ENCODE data around the gene DCHS2.

Gene DCHS2

GRCh38 chr4:154491341-154492271, at the start of gene DCHS2:
Gene DCHS2, minus strand, starts transcription at chr4:154491799. Its CDS starts 444 bp downstream, at chr4:154491355.
- peak; percentile 17 for DNase-seq (ENCODE audit: low read depth)

GRCh38 chr4:154534296-154534695, 42.7 kb upstream of the DCHS2 start:
- DNase-seq (ENCODE audit: low read depth): no peak

GRCh38 chr4:154529728-154530519, 38.3 kb upstream of the DCHS2 start:
- DNase-seq (ENCODE audit: low read depth): no peak

DNA sequence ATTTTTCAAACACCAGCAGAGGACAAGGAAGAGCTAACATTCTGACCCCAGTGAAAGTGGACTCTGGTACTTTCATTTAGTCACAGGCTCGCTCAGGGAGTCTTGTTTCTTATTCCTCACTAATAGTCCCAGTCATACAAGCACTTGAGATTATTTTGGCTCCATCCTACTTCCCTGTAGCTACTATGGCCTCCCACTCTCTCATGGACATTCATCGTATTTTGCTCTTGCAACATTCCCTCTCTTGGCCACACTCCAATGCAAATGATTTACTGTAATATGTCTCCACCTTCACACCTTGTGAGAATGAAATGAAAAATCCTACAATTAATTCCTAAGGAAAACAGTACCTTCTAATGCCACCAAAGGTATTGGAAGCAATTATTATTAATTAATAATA, 37.3 kb upstream of the DCHS2 start:
- DNase-seq (ENCODE audit: low read depth): no peak

GRCh38 chr4:154527308-154527707, 35.7 kb upstream of the DCHS2 start:
- DNase-seq (ENCODE audit: low read depth): no peak

- no peak for DNase-seq (ENCODE audit: low read depth)
Measured at GRCh38 chr4:154526151-154526550, 34.6 kb upstream of the DCHS2 start.

DNA sequence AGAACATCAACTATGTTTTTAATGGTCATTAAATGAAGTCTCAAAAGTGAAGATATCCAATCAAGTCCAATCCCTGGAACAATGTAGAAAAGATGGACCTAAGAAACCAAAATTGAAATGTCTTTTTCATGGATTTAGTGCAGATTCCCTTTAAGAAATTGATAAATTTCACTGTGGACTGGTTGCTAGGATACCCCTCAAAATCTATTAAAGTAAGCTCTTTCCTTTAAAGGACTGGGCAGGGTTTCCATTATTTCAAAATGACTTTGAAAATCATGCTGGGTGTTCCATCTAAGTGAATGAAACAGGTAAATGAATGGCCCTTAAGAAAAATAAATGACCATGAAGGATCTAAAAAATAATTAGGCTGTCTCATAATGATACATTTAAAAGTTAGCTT, 30.0 kb upstream of the DCHS2 start:
- no peak for DNase-seq (ENCODE audit: low read depth)

GRCh38 chr4:154519214-154519613, 27.6 kb upstream of the DCHS2 start:
- no peak for DNase-seq (ENCODE audit: low read depth)

DNA sequence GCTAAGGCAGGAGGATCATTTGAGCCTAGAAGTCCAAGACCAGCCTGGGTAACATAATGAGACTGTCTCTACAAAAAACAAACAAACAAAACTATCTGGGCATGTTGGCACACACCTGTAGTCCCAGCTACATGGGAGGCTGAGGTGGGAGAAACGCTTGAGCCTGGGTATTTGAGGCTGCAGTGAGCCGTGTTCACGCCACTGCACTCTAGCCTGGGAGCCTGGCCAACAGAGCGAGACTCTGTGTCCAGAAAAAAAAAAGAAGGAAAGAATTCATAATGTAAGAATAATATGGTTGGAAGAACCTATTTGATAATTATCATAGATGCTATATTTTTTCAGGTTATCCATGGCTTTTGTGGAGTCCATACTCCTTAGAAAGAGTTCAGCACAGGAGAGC, 26.0 kb upstream of the DCHS2 start:
- no peak for DNase-seq (ENCODE audit: low read depth)

DNA sequence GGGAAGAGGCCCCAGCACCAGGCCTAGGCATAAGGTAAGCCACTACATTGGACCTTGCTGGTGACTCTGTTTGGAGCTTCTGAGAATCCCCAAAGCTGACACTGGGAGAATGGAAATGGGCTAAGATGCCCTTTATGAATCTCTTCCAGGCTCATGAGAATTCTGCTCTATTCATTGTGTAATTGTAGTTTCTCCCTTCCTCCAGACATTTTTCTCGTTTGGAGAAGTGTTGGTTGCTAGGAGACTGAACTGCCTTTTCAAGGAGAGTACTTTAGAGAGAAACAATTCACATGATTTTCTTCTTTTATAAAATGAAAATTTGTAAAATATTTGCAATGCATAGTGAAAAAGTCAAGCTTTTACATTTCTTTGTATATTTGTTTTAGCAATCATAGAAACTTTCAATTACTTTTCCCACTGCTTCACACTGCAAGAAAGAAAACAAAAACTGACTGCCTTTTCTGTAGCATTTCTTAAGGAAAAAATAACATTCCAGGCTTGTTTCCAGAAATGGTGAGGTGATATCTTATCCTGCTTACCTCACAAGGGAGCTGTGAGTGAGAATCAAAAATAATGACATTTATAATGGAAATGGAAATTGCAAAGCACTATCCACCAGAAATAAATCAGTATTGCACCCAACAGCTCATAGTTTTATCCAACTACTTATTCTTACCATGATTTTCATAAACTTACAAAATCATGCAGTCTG, 24.9 kb upstream of the DCHS2 start:
- no peak for DNase-seq (ENCODE audit: low read depth)

DNA sequence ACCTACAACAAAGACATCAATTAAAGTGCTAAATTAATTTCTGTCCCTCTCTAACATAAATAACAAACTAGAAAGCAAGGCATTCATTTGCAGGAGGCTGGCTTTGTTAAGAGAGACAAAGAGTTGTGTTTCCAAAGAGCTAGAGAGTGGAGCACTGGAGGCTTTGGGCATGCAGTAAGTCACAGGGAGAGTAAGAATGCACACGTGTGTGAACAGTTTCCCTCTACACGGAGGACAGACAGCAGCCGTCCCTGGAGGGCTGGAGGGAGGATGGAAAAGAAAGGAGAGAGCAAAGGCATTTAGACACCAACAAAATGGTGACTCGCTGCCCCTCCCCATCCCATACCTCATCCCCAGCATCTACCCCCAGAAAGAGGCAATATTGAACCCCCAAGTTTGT, 20.4 kb upstream of the DCHS2 start:
- no peak for DNase-seq (ENCODE audit: low read depth)

GRCh38 chr4:154511548-154511947, 19.9 kb upstream of the DCHS2 start:
- no peak for DNase-seq (ENCODE audit: low read depth)

DNA sequence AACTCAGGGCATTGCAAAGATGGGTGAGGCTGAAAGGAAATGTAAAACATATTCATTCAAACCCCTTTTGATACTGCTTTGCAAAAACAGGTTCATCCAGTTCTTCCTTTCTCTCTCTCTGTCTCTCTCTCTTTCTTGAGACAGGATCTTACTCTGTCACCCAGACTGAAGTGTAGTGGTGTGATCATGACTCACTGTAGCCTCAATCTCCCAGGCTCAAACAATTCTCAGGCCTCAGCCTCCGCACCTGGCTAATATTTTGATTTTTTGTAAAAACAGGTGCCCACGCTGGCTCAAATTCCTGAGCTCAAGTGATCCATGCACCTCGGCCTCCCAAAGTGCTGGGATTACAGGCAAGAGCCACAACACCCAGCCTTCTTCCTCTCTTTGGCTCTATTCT, 15.6 kb upstream of the DCHS2 start:
- no peak for DNase-seq (ENCODE audit: low read depth)

GRCh38 chr4:154506253-154506652, 14.7 kb upstream of the DCHS2 start:
- DNase-seq (ENCODE audit: low read depth): peak; percentile 37

DNA sequence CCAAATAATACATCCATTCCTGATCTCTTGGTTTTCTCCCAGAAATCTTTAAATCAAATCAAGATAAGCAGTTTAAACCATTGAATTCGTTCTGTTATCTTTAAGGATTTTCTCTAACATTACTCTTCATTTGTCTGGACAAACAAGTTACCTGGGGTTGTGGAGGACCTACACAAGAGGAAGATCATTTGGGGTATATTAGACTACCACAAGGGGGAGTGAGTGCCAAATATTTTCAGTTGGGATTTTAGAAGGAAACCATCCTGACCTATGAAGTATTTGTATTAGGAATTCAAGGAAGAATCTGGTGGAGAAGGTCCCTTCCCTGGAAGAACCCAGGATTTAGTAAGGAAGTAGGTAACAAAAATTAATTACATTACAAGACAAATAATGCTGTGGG, 12.0 kb upstream of the DCHS2 start:
- DNase-seq (ENCODE audit: low read depth): peak; percentile 15

DNA sequence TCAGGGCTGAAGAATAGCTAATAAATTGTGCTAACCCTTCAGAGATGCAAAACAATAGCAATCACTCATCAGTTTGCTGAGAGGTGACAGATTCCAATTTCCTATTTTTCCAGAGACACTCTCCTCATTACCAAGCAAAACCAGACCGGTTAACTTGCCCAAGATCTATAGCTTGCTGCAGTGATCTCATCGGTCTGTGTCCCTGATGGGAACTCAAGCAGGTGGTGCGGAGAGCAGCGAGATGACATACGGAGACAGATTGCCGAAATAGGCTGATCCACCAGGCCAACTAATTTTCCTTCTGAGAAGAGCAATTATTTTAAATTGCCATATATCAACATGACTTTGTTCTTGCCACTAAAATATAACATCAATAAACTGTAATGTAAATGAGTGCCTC, 10.5 kb upstream of the DCHS2 start:
- no peak for DNase-seq (ENCODE audit: low read depth)

GRCh38 chr4:154497889-154498288, 6.3 kb upstream of the DCHS2 start:
- DNase-seq (ENCODE audit: low read depth): no peak

DNA sequence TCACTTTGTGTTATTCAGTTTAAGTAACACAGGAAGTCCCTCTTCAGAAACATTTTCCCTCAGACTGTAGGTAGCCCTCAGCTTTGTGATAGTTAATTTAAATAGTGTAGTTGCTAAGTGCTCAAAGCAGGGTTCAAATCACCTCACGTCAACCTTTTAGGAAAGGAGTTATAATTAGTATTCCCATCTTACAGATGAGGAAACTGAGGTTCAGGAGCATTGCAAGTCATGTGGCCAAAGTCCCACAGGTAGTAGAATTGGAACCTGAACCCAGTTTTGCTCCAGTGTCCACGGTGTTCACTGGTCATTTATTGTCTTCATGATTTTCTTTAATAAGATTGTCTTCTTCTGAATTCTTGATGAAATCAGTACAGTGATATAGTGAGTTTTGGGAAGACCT, 4.3 kb upstream of the DCHS2 start:
- DNase-seq (ENCODE audit: low read depth): no peak

GRCh38 chr4:154492288-154492687, 689 bp upstream of the DCHS2 start:
- DNase-seq (ENCODE audit: low read depth): no peak

DNA sequence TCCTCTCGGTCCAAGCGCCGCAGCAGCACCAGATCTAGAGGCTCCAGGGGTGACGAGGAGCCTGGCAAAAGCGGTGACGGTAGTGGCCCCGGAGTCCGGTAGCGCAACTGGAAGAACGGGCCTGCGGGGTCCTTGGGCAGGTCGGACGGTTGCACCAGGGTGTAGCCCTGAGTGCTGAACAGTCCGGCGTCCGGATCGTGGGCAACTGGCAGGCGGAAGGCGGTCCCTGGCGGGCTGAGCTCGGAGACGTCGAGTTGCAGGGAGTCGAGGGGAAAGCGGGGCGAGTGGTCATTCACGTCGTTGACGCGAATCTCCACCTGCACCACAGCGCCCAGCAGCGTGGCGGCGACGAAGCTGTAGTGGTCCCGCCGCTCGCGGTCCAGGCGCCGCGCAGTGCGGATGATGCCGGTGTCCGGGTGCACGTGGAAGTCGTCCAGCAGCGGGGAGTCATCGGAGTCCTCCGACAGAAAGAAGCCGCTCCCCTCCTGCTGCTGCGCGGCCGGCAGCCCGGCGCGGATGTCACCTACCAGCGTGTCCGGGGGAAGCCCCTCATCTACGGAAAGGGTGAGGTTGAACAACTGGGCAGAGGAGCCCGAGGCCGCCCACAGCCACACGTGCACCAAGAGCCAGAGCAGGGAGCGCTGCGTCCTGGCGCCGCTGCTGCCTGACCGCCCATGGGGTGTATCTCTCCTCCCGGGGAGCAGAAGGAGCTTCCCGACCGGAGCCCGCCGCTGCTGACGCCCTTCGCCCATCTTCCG, 837 bp downstream of the DCHS2 start:
- no peak for DNase-seq (ENCODE audit: low read depth)

GRCh38 chr4:154490234-154490582, 1.4 kb downstream of the DCHS2 start:
- no peak for DNase-seq (ENCODE audit: low read depth)

All from EH (cell line).